Progenitor cell of endocrine pancreas (in vitro differentiated cells): Measurements from ENCODE around the gene ZMAT5. TPM values are rescaled to one million over a fixed set of nuclear protein-coding genes. Genes with fewer than 3 reads are reported as not detected.

Experiments
- DNase-seq: peaks from one replicate; pipeline ENCODE4 v3.0.0; 2021; ENCODE audit warnings: low spot score; ENCODE audit not compliant: unreplicated experiment
- H3K27ac Mint-ChIP-seq: 2 replicates; pipeline ENCODE4 v1.8.0; 2021; ENCODE audit warnings: mild to moderate bottlenecking, moderate library complexity, mixed read lengths
- H3K27me3 Mint-ChIP-seq: 2 replicates; pipeline ENCODE4 v1.8.0; 2021; ENCODE audit warnings: mixed read lengths
- H3K36me3 Mint-ChIP-seq: 2 replicates; pipeline ENCODE4 v1.8.0; 2022; ENCODE audit warnings: mixed read lengths; ENCODE audit not compliant: insufficient read depth
- H3K4me1 Mint-ChIP-seq: 2 replicates; pipeline ENCODE4 v1.8.0; 2021; ENCODE audit warnings: low read depth, mixed read lengths
- H3K4me3 Mint-ChIP-seq: 2 replicates; pipeline ENCODE4 v1.8.0; 2021; ENCODE audit warnings: low read depth, mild to moderate bottlenecking, moderate library complexity, mixed read lengths
- H3K9me3 Mint-ChIP-seq: 2 replicates; pipeline ENCODE4 v1.8.0; 2021; ENCODE audit warnings: low read depth, mixed read lengths
- CTCF ChIP-seq: fragments of 200-600 bp; sonication (generic); IDR thresholded peaks from one replicate; pipeline ENCODE4 v1.5.0; 2021; ENCODE audit warnings: antibody characterized with exemption, mild to moderate bottlenecking; ENCODE audit not compliant: unreplicated experiment
- total RNA-seq: library from RNA; stranded (reverse); gene quantifications from 2 replicates; pipeline ENCODE4 v1.2.1, GENCODE V29; 2021

Gene ZMAT5
- total RNA-seq, 1 donor from 2014 or later = 21.1 TPM

- no peak for DNase-seq
- Mint-ChIP-seq H3K36me3 (no peaks in the 10 kb centered on the region), H3K9me3 (no peaks in the 10 kb centered on the region), H3K4me3 (no peak overlapping the region), H3K4me1 (no peaks in the 10 kb centered on the region), H3K27ac (no peak overlapping the region), H3K27me3 (no peaks in the 10 kb centered on the region)
- TF ChIP-seq CTCF = no peak
These were observed 31.4 kb downstream of the ZMAT5 start for GRCh38 chr22:29735416-29735815.

- Mint-ChIP-seq H3K4me1 (no peaks in the 10 kb centered on the region), H3K4me3 (no peak overlapping the region), H3K27ac (no peak overlapping the region), H3K27me3 (no peaks in the 10 kb centered on the region), H3K9me3 (no peaks in the 10 kb centered on the region), H3K36me3 (no peaks in the 10 kb centered on the region)
- TF ChIP-seq CTCF = no peak
- no peak for DNase-seq
These were observed 32.0 kb downstream of the ZMAT5 start for GRCh38 chr22:29734838-29735237.

GRCh38 chr22:29734406-29734805 lies 32.4 kb downstream of the ZMAT5 start:
- H3K36me3 Mint-ChIP-seq = no peaks in the 10 kb centered on the region
- no peaks in the 10 kb centered on the region for H3K9me3 Mint-ChIP-seq
- H3K27me3 Mint-ChIP-seq = no peaks in the 10 kb centered on the region
- no peak overlapping the region for H3K4me3 Mint-ChIP-seq
- H3K27ac Mint-ChIP-seq = no peak overlapping the region
- no peaks in the 10 kb centered on the region for H3K4me1 Mint-ChIP-seq
- no peak for DNase-seq
- no peak for TF ChIP-seq CTCF

GRCh38 chr22:29733362-29734201 lies 33.2 kb downstream of the ZMAT5 start:
- TF ChIP-seq CTCF = no peak
- DNase-seq = no peak
- Mint-ChIP-seq H3K36me3 (no peaks in the 10 kb centered on the region), H3K4me3 (no peak overlapping the region), H3K27me3 (no peaks in the 10 kb centered on the region), H3K27ac (no peak overlapping the region), H3K9me3 (no peaks in the 10 kb centered on the region), H3K4me1 (no peaks in the 10 kb centered on the region)

- no peak overlapping the region for H3K4me3 Mint-ChIP-seq
- DNase-seq = no peak
- no peaks in the 10 kb centered on the region for H3K4me1 Mint-ChIP-seq
- H3K9me3 Mint-ChIP-seq = no peaks in the 10 kb centered on the region
- no peak overlapping the region for H3K27ac Mint-ChIP-seq
- no peak for TF ChIP-seq CTCF
- no peaks in the 10 kb centered on the region for H3K36me3 Mint-ChIP-seq
- no peaks in the 10 kb centered on the region for H3K27me3 Mint-ChIP-seq
These were observed 33.9 kb downstream of the ZMAT5 start for GRCh38 chr22:29732883-29733282.
